HG03103 (cell line): ENCODE data around the gene ENOPH1.
"Not testable (repeated sequence)": the region's sequence is repeated elsewhere in the genome, so short reads cannot be mapped to it uniquely, and the experiment has no call there.

ENCODE experiments used
- ATAC-seq: cut with Tn5 transposase; IDR thresholded peaks from one replicate; pipeline ENCODE4 v1.9.1; 2021; ENCODE audit warnings: low read depth; ENCODE audit not compliant: unreplicated experiment

Gene ENOPH1

GRCh38 chr4:82463221-82463620 lies 32.8 kb downstream of the ENOPH1 start:
- no peak for ATAC-seq

DNA sequence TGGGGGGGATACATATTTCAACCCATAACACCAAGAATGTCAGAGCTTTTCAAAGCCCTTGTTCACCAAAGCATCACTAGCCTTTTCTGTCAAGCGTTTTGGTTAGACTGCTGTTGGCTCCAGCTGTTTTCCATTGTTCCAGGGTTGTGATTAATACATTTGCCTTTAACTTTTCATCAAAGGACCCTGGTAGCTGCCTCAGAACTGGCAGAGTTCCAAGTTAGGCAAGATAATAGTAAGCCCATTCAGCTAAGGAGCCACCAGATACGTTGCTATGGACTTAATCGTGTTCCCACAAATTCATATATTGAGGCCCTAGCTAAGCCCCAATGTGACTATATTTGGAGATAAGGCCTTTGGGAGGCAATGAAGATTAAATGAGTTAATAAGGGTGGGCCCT lies 37.1 kb downstream of the ENOPH1 start:
- ATAC-seq, result no peak

GRCh38 chr4:82469791-82470345 lies 39.5 kb downstream of the ENOPH1 start:
- no peak for ATAC-seq

DNA sequence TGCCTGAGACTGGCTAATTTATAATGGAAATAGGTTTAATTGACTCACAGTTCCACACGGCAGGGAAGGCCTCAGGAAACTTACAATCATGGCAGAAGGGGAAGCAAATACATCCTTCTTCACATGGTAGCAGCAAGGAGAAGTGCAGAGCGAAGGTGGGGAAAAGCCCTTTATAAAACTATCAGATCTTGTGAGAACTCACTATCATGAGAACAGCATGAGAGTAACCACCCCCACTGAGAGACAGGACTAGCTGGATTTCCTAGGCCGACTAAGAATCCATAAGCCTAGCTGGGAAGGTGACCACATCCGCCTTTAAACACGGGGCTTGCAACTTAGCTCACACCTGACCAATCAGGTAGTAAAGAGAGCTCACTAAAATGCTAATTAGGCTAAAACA lies 42.7 kb downstream of the ENOPH1 start:
- ATAC-seq, result not testable (repeated sequence)

- ATAC-seq, result no peak
Measured at GRCh38 chr4:82473621-82474164, 43.3 kb downstream of the ENOPH1 start.

DNA sequence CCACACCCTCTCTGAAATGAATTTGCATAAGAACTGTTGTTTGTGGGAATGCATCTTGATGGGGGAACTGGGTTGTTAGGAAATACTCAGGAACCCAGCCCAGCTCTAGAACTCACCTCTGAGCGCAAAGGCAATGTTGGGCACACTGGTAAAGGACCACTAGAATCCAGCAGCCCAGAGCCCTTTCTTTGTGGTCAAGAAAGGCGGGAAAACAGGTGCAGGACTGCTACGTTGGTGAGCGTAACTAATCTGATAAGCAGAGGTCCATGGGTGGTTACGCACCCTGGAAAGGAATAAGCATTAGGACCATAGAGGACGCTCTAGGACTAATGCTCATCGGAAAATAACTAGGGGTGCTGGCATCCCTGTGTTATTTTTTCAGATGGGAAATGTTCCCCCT lies 45.5 kb downstream of the ENOPH1 start:
- not testable (repeated sequence) for ATAC-seq

GRCh38 chr4:82477469-82477868 lies 47.1 kb downstream of the ENOPH1 start:
- ATAC-seq, result not testable (repeated sequence)

GRCh38 chr4:82479562-82479961 lies 49.2 kb downstream of the ENOPH1 start:
- no peak for ATAC-seq

GRCh38 chr4:82480771-82481505 lies 50.5 kb downstream of the ENOPH1 start:
- no peak for ATAC-seq

- no peak for ATAC-seq
Measured at GRCh38 chr4:82481506-82481840, 51.1 kb downstream of the ENOPH1 start.

- ATAC-seq, result no peak
Measured at GRCh38 chr4:82482387-82482786, 52.0 kb downstream of the ENOPH1 start.

DNA sequence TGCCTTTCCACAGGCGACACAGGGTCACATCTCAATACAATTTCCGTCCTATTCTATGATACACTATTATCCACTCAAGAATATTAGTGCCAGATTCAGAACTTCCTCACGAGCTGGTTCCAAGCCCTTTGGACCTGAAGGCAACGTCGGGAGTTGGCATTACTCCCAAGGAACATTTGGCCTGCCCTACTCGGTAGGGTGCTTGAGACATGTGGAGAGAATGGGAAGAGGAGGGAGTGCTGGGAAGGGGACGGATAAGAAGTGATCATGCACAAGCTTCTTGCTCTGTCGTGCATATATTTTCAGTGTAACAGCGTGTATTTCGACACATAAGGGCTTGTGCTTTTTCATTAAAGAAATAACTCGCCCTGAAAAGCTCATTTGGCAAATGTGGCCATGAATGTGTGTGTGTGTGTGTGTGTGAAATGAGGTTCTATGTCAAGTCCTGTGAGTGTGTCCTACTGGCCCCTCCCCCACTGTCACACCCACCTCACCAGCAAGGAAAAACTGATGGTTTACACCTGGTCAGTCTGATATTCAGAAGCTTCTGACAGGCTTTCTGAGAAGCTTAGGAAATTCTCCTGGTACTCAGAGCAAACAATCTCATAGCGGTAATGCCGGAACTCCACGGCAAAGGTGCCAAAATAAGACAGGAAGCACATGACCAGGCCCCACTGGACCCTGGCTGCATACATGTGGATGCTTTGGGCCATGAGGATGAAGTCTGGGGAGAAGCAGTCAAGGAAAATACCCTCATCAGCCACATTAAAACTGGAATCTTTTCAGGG lies 54.8 kb downstream of the ENOPH1 start:
- ATAC-seq, result no peak

- ATAC-seq, result no peak
Measured at GRCh38 chr4:82489076-82489475, 58.7 kb downstream of the ENOPH1 start.

GRCh38 chr4:82489987-82490386 lies 59.6 kb downstream of the ENOPH1 start:
- ATAC-seq, result no peak

DNA sequence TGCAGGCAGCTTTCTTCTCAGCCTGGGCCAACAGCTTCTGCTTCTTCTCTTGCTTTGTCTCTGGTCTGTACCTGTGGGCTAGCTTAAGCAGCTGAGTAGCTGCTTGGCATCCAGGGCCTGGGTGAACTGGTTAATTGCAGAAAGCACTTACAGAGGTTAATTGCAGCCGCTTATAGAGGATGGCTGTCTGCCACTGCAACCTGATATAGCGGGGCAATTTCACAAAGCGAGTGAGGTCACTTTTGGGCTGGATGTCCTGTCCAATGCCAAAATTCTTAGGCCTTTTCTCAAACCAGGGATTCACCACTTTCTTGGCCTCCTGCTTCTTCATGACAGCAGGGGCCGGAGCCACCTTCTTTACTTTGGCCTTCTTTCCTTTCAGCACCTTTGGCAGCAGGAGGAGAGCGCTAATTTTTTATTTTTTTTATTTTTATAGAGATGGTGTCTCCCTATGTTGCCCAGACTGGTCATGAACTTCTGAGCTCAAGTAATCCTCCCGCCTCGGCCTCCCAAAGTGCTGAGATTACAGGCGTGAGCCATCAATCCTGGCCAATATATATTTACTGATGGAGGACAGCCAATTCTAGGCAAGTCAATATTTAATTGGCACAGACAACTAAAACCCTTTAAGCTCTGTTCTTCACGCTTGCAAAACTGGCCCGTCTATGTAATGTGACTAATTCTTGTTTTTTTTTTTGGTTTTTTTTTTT lies 61.0 kb downstream of the ENOPH1 start:
- no peak for ATAC-seq

GRCh38 chr4:82493721-82494425 lies 63.5 kb downstream of the ENOPH1 start:
- ATAC-seq, result no peak

- no peak for ATAC-seq
Measured at GRCh38 chr4:82495666-82496065, 65.3 kb downstream of the ENOPH1 start.

DNA sequence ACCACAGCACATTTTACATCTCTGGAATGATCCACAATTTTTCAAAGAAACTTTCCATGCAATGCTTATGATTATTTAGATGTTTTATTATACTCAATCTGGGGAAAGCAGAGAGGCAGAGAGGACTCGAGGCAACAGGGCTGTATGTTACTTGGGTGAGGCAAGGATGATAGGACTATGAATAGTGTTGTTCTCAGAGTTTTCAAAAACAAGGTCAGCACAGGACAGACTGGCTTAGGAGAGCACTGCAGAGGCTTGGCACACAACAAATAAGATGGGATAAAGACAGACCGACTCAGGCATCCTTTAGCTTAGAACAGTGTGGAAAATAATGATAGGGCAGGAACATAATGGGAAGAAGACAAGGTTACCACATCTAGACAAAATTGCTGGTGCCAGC lies 66.0 kb downstream of the ENOPH1 start:
- ATAC-seq, result no peak

GRCh38 chr4:82499738-82500434 lies 69.5 kb downstream of the ENOPH1 start:
- ATAC-seq, result no peak
